PC-3 (cell line): ENCODE data around the gene PLEKHM1. TPM values are rescaled to one million over a fixed set of nuclear protein-coding genes. Genes with fewer than 3 reads are reported as not detected.
"Not testable (repeated sequence)": the region's sequence is repeated elsewhere in the genome, so short reads cannot be mapped to it uniquely, and the experiment has no call there.

Experiments
- ATAC-seq: fragments of 200-7000 bp; cut with Tn5 transposase; 2 replicates; pipeline ENCODE4 v1.9.1; 2020; ENCODE audit warnings: mild to moderate bottlenecking, moderate library complexity
- BruUV-seq: library from RNA; stranded (reverse); fragments of 400-500 nt; replicated peaks from 2 replicates; lab custom pipeline; 2021; lab: Mats Ljungman, UMichigan
- CTCF ChIA-PET: fragments of 300-600 bp; sonication (Branson Sonifier 250); formaldehyde crosslinking; loops from one replicate; lab custom pipeline; 2022; ENCODE audit warnings: antibody characterized with exemption; lab: Charles Lee
- POLR2A ChIA-PET: fragments of 300-600 bp; sonication (Branson Sonifier 250); formaldehyde crosslinking; loops from one replicate; lab custom pipeline; 2022; ENCODE audit warnings: antibody characterized with exemption; ENCODE audit not compliant: unreplicated experiment; lab: Charles Lee
- DNase-seq: peaks from one replicate; pipeline ENCODE4 v3.0.0-alpha.2; 2015
- H2AFZ ChIP-seq: fragments of 300-600 bp; sonication (generic); 2 replicates; pipeline ENCODE4 v1.6.0; 2016; ENCODE audit warnings: antibody characterized with exemption, low read length
- H3F3A ChIP-seq: fragments of 300-600 bp; sonication (generic); one replicate; pipeline ENCODE4 v1.6.0; 2017; ENCODE audit warnings: antibody characterized with exemption, low read length, control low read depth, mild to moderate bottlenecking; ENCODE audit not compliant: unreplicated experiment
- H3K27ac ChIP-seq: fragments of 300-600 bp; sonication (generic); 2 replicates; pipeline ENCODE4 v1.5.1; 2016; ENCODE audit warnings: mild to moderate bottlenecking, low read length
- H3K27me3 ChIP-seq: fragments of 300-600 bp; sonication (generic); 2 replicates; pipeline ENCODE4 v1.6.1; 2016; ENCODE audit warnings: low read length, mixed read lengths
- H3K36me3 ChIP-seq: fragments of 300-600 bp; sonication (generic); 2 replicates; pipeline ENCODE4 v1.6.1; 2016; ENCODE audit warnings: low read depth, mixed run types, low read length, mixed read lengths
- H3K4me1 ChIP-seq: fragments of 300-600 bp; sonication (generic); 2 replicates; pipeline ENCODE4 v1.5.1; 2016; ENCODE audit warnings: low read length; ENCODE audit not compliant: insufficient read depth
- H3K4me2 ChIP-seq: fragments of 300-600 bp; sonication (generic); 2 replicates; pipeline ENCODE4 v1.6.0; 2016; ENCODE audit warnings: low read length
- H3K4me3 ChIP-seq: fragments of 300-600 bp; sonication (generic); 2 replicates; pipeline ENCODE4 v1.5.1; 2016; ENCODE audit warnings: mild to moderate bottlenecking, low read length, mixed read lengths
- H3K79me2 ChIP-seq: fragments of 300-600 bp; sonication (generic); 2 replicates; pipeline ENCODE4 v1.6.1; 2017; ENCODE audit warnings: low read length, mixed read lengths
- H3K9ac ChIP-seq: fragments of 300-600 bp; sonication (generic); 2 replicates; pipeline ENCODE4 v1.6.0; 2016; ENCODE audit warnings: mild to moderate bottlenecking, low read length
- H3K9me2 ChIP-seq: fragments of 300-600 bp; sonication (generic); replicated peaks from 2 replicates; pipeline ENCODE4 v1.6.1; 2016; ENCODE audit warnings: mixed run types, low read length, mixed read lengths
- H3K9me3 ChIP-seq: fragments of 300-600 bp; sonication (generic); 2 replicates; pipeline ENCODE4 v1.6.1; 2016; ENCODE audit warnings: low read length, mixed read lengths
- H4K20me1 ChIP-seq: fragments of 300-600 bp; sonication (generic); 2 replicates; pipeline ENCODE4 v1.6.1; 2016; ENCODE audit warnings: low read length, mixed read lengths
- intact Hi-C: fragments of 100-400 bp; cut with micrococcal nuclease; formaldehyde crosslinking; loops from 2 replicates; pipeline ENCODE4 v1.9.0; 2023
- total RNA-seq: library from RNA; depleted of rRNA; stranded (reverse); fragments of >200 nt; gene quantifications from 2 replicates; pipeline ENCODE4 v1.2.3, GENCODE V29; 2014

Gene PLEKHM1
- total RNA-seq, 1 experiment from 2014 or later, result 15.8 TPM

- Histone ChIP-seq H3K79me2 (peaks cover 17% of the 10 kb centered on the region; the same call in 1 of the 2 replicates), H3K4me1 (peaks cover 20% of the 10 kb centered on the region)
- H3K9ac ChIP-seq, H3K27me3 ChIP-seq, H3K27ac ChIP-seq, H3K36me3 ChIP-seq, H3K4me3 ChIP-seq, ATAC-seq, H2AFZ ChIP-seq, H3K9me3 ChIP-seq, intact Hi-C loops, CTCF ChIA-PET, H3K4me2 ChIP-seq, H4K20me1 ChIP-seq, POLR2A ChIA-PET, H3F3A ChIP-seq, BruUV-seq, H3K9me2 ChIP-seq, DNase-seq: not testable (repeated sequence)
These were observed 8.2 kb downstream of the PLEKHM1 start for GRCh38 chr17:45482317-45482716.

DNA sequence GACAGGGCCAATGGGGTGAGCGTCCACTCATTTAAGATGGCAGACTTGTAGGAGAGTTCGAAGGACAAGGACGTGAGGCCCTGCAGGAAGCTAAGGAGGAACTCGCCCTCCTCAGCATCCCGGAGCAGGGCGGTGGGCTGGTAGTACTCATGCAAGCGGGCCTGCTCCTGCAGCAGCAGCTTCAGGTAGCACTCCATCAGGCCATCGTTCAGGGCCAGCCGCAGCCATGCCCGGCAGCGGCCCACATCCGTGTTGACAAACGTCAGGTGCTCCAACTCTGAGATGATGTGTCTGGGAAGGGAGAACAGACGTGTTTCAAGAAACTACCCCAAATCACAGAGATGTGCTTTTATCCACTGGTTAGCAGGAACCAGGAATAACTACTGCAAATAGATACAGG is 15.1 kb downstream of the PLEKHM1 start:
- ATAC-seq, H3K27me3 ChIP-seq, H4K20me1 ChIP-seq, CTCF ChIA-PET, H3K9me3 ChIP-seq, H3K4me1 ChIP-seq, DNase-seq, H3F3A ChIP-seq, H2AFZ ChIP-seq, H3K9ac ChIP-seq, H3K4me2 ChIP-seq, H3K36me3 ChIP-seq, BruUV-seq, H3K27ac ChIP-seq, POLR2A ChIA-PET, H3K4me3 ChIP-seq, H3K9me2 ChIP-seq, H3K79me2 ChIP-seq: not testable (repeated sequence)
- intact Hi-C loops, result loop anchor here (5.0 kb wide), 1 partner anchor 48 kb away; no protein-coding TSS in a partner anchor

- not testable (repeated sequence) for BruUV-seq
These were observed 18.3 kb downstream of the PLEKHM1 start for GRCh38 chr17:45472249-45472648.

GRCh38 chr17:45469204-45469563 is 21.3 kb downstream of the PLEKHM1 start:
- Histone ChIP-seq H3K4me1 (peaks cover 18% of the 10 kb centered on the region), H3K4me2 (peak overlapping the region; percentile 47), H3K27ac (peak overlapping the region; percentile 86), H3K9ac (peak overlapping the region; percentile 41; the same call in 1 of the 2 replicates), H3K36me3 (peaks cover 16% of the 10 kb centered on the region)
- DNase-seq (peak; percentile 32), ATAC-seq (peak; percentile 41)
- H3K4me3 ChIP-seq, H3K27me3 ChIP-seq, intact Hi-C loops, POLR2A ChIA-PET, H3F3A ChIP-seq, H3K9me3 ChIP-seq, H2AFZ ChIP-seq, H3K79me2 ChIP-seq, H3K9me2 ChIP-seq, BruUV-seq, H4K20me1 ChIP-seq, CTCF ChIA-PET: not testable (repeated sequence)

More at GRCh38 chr17:45472249-45472648, 18.3 kb downstream of the PLEKHM1 start:
- intact Hi-C loops, ATAC-seq, H3K9me3 ChIP-seq, H3K9ac ChIP-seq, DNase-seq, H3K4me2 ChIP-seq, POLR2A ChIA-PET, H3K9me2 ChIP-seq, CTCF ChIA-PET, H3K4me3 ChIP-seq, H3K27ac ChIP-seq, H3K27me3 ChIP-seq, H2AFZ ChIP-seq, H3K79me2 ChIP-seq, H3F3A ChIP-seq, H4K20me1 ChIP-seq, H3K36me3 ChIP-seq: not testable (repeated sequence)
- peaks cover 18% of the 10 kb centered on the region for H3K4me1 ChIP-seq

DNA sequence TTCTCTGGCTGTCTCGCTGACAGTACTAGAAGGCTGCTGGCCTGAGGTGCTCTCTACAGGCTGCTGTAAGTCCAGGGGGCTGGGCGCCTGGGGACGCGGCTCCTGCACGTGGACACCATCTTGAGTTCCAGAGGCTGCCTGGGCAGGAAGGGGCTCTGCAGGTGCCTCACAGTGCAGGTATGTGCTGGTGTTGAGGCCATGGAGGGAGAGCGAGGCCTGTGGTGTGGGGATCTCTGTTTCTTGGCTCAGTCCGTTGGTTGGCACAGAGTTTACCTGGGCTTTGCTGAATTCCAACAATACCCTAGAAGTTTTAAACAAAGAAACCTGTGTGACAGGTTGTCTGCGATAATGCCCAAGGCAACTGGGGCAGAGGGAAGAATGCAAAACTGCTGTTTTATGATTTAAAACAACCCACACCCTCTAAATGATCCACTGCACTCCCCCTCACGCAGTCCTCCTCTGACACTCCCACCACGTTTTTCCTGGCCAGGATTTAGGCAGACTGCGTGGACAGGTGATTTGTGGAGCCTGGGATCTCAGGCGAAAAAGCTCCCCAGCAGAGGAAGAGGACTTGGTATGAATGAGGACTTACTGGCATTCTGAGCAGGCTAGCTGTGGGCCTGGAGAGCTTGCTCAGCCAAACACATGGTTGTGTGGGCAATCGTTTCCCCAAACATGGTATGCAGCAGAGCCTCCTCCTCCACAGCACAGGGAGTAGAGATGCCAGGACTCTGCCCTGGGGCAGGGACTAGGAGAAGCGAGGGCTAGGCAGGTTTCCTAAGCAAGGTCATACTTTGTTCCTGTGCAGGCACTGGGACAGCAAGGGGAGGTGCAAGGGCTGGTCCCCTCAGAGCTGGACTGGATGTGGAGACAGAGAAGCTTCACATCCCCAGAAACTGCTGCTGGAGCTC is 22.0 kb downstream of the PLEKHM1 start:
- H3K9me2 ChIP-seq, H3F3A ChIP-seq, CTCF ChIA-PET, H3K9me3 ChIP-seq, POLR2A ChIA-PET, H2AFZ ChIP-seq, H4K20me1 ChIP-seq, intact Hi-C loops, H3K27me3 ChIP-seq, H3K79me2 ChIP-seq, H3K4me3 ChIP-seq: not testable (repeated sequence)
- Histone ChIP-seq H3K4me2 (peak overlapping the region; percentile 47), H3K27ac (peak overlapping the region; percentile 86), H3K9ac (peak overlapping the region; percentile 41; the same call in 1 of the 2 replicates), H3K36me3 (peaks cover 16% of the 10 kb centered on the region), H3K4me1 (peaks cover 18% of the 10 kb centered on the region)
- DNase-seq (peak; percentile 93), ATAC-seq (peak; percentile 77)
- TSS peak; percentile 80 for BruUV-seq

DNA sequence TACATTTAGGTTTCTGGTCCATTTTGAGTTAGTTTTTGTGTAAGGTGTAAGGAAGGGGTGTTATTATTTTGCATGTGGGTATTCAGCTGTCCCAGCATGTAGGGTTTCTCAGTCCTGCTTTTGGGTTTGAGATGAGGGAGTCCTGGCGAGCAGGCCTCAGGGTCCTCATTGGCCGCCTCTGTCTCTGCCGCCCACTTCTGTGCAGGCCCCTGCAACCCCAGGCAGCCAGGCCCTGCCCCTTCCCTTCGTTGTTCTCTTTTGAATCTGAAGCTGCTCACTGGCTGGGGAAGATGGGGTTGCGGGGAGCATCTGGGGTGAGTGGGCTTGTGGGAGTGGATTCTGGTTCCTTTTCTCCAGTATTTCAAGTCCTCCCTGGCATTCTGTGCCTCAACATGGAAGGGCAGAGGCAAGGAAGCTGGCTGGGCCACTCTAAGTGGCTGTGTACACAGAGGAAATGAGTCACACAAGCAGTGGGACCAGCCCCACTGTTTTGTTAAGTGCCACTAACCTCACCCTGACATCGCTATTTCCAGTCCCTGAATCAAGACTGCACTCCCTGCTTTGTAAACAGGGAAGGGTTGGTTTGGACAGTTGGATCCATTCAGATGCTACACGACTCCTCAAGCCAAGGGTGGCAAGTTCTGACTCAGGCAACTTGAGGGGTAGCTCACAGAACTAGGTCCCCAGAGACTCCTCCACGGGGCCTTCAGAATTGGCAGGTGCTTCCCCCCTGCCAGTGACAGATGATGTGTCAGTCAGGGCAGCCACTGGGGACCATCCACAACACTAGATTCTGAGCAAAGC is 28.8 kb downstream of the PLEKHM1 start:
- BruUV-seq, result TSS peak; percentile 14
- H3K9me3 ChIP-seq, CTCF ChIA-PET, H3K9me2 ChIP-seq, H3K79me2 ChIP-seq, H3F3A ChIP-seq, POLR2A ChIA-PET, H3K4me3 ChIP-seq, intact Hi-C loops, H2AFZ ChIP-seq, H3K27me3 ChIP-seq, H4K20me1 ChIP-seq, H3K36me3 ChIP-seq, H3K9ac ChIP-seq: not testable (repeated sequence)
- Histone ChIP-seq H3K27ac (peak overlapping the region; percentile 69), H3K4me2 (0 out of 2 replicates have a peak overlapping the region, but pooled peaks have one; percentile 37), H3K4me1 (peaks cover 16% of the 10 kb centered on the region)
- DNase-seq (peak; percentile 90), ATAC-seq (peak; percentile 98)
